BE2C (cell line): Measurements from ENCODE around the gene USP24.

Experiments
- DNase-seq: peaks from one replicate; pipeline ENCODE4 v3.0.0-alpha.2; 2020
- H3K27me3 ChIP-seq: fragments of 250-450 bp; sonication (Bioruptor Pico); 2 replicates; pipeline ENCODE4 v1.5.1; 2020; ENCODE audit warnings: mild to moderate bottlenecking
- H3K36me3 ChIP-seq: fragments of 250-450 bp; sonication (Bioruptor Pico); 2 replicates; pipeline ENCODE4 v1.5.1; 2020; ENCODE audit warnings: mild to moderate bottlenecking
- H3K4me1 ChIP-seq: fragments of 250-450 bp; sonication (Bioruptor Pico); 2 replicates; pipeline ENCODE4 v1.5.1; 2020
- H3K4me3 ChIP-seq: 2 replicates; pipeline ENCODE4 v1.5.1; 2011; ENCODE audit warnings: low read depth, low read length
- H3K9me3 ChIP-seq: fragments of 250-450 bp; sonication (Bioruptor Pico); 2 replicates; pipeline ENCODE4 v1.5.1; 2020
- CTCF ChIP-seq: IDR thresholded peaks from 2 replicates; pipeline ENCODE4 v1.5.1; 2012; ENCODE audit warnings: mild to moderate bottlenecking, low read depth, low read length

Gene USP24

GRCh38 chr1:55144886-55145285 lies 70.3 kb downstream of the USP24 start:
- H3K9me3 ChIP-seq: no peaks in the 10 kb centered on the region
- DNase-seq: no peak
- no peak for TF ChIP-seq CTCF
- no peaks in the 10 kb centered on the region for H3K4me1 ChIP-seq
- no peaks in the 10 kb centered on the region for H3K27me3 ChIP-seq
- no peak overlapping the region for H3K4me3 ChIP-seq
- H3K36me3 ChIP-seq: peaks cover 8% of the 10 kb centered on the region; the same call in 1 of the 2 replicates

- Histone ChIP-seq H3K4me1 (no peaks in the 10 kb centered on the region), H3K4me3 (no peak overlapping the region), H3K36me3 (peaks cover 8% of the 10 kb centered on the region; the same call in 1 of the 2 replicates), H3K27me3 (no peaks in the 10 kb centered on the region), H3K9me3 (no peaks in the 10 kb centered on the region)
- TF ChIP-seq CTCF: peak; percentile 19
- no peak for DNase-seq
These were observed 71.5 kb downstream of the USP24 start for GRCh38 chr1:55143684-55144083.

- DNase-seq: no peak
- Histone ChIP-seq H3K4me3 (no peak overlapping the region), H3K4me1 (no peaks in the 10 kb centered on the region), H3K36me3 (peaks cover 8% of the 10 kb centered on the region; the same call in 1 of the 2 replicates), H3K9me3 (no peaks in the 10 kb centered on the region), H3K27me3 (no peaks in the 10 kb centered on the region)
- no peak for TF ChIP-seq CTCF
These were observed 73.8 kb downstream of the USP24 start for GRCh38 chr1:55141295-55141893.

- Histone ChIP-seq H3K36me3 (peaks cover 5% of the 10 kb centered on the region; the same call in 1 of the 2 replicates), H3K4me1 (no peaks in the 10 kb centered on the region), H3K4me3 (no peak overlapping the region), H3K9me3 (no peaks in the 10 kb centered on the region), H3K27me3 (no peaks in the 10 kb centered on the region)
- peak; percentile 71 for DNase-seq
- TF ChIP-seq CTCF: peak; percentile 76
These were observed 74.6 kb downstream of the USP24 start for GRCh38 chr1:55140546-55140983.

- Histone ChIP-seq H3K9me3 (no peaks in the 10 kb centered on the region), H3K36me3 (peaks cover under 1% of the 10 kb centered on the region; the same call in 1 of the 2 replicates), H3K27me3 (no peaks in the 10 kb centered on the region), H3K4me1 (no peaks in the 10 kb centered on the region), H3K4me3 (no peak overlapping the region)
- DNase-seq: no peak
- TF ChIP-seq CTCF: no peak
These were observed 75.0 kb downstream of the USP24 start for GRCh38 chr1:55140137-55140536.

GRCh38 chr1:55138823-55139222 lies 76.3 kb downstream of the USP24 start:
- no peak for TF ChIP-seq CTCF
- no peak for DNase-seq
- Histone ChIP-seq H3K4me1 (no peaks in the 10 kb centered on the region), H3K9me3 (no peaks in the 10 kb centered on the region), H3K4me3 (no peak overlapping the region), H3K36me3 (no peaks in the 10 kb centered on the region; the same call in none of the 2 replicates), H3K27me3 (no peaks in the 10 kb centered on the region)
